Neural crest cell (in vitro differentiated cells): ENCODE data around the gene CLK3. TPM values are rescaled to one million over a fixed set of nuclear protein-coding genes. Genes with fewer than 3 reads are reported as not detected.

Experiments used
- DNase-seq: peaks from one replicate; pipeline ENCODE4 v3.0.0; 2021; ENCODE audit warnings: low read depth, mixed read lengths, low spot score
- H3K27ac Mint-ChIP-seq: one replicate; pipeline ENCODE4 v1.8.0; 2021; ENCODE audit warnings: mild to moderate bottlenecking, mixed read lengths; ENCODE audit not compliant: unreplicated experiment
- H3K27me3 Mint-ChIP-seq: 2 replicates; pipeline ENCODE4 v1.8.0; 2021; ENCODE audit warnings: low read depth, mild to moderate bottlenecking, mixed read lengths
- H3K36me3 Mint-ChIP-seq: 2 replicates; pipeline ENCODE4 v1.8.0; 2021; ENCODE audit warnings: low read depth, mild to moderate bottlenecking, mixed read lengths
- H3K4me1 Mint-ChIP-seq: 2 replicates; pipeline ENCODE4 v1.8.0; 2021; ENCODE audit warnings: mixed read lengths
- H3K4me3 Mint-ChIP-seq: one replicate; pipeline ENCODE4 v1.8.0; 2021; ENCODE audit warnings: mild to moderate bottlenecking, mixed read lengths
- H3K9me3 Mint-ChIP-seq: 2 replicates; pipeline ENCODE4 v1.8.0; 2021; ENCODE audit warnings: mixed read lengths
- CTCF ChIP-seq: fragments of 200-600 bp; sonication (generic); conservative IDR thresholded peaks from 2 replicates; pipeline ENCODE4 v1.5.0; 2021; ENCODE audit warnings: antibody characterized with exemption, mild to moderate bottlenecking
- long read RNA-seq: library from polyadenylated mRNA; unstranded; transcript quantifications from one replicate; pipeline ENCODE4 v2.0.0, GENCODE V29; 2020
- total RNA-seq: library from RNA; stranded (reverse); gene quantifications from 2 replicates; pipeline ENCODE4 v1.2.1, GENCODE V29; 2021

CLK3 gene
- total RNA-seq = 79.2 and 88.7 TPM in 2 replicates
- long read RNA-seq, transcript CLK3-202 (13 exons, 2,621 nt) = major isoform, 56 of 92 reads
- long read RNA-seq, partial matches to known transcripts = 15 of 92 reads
- long read RNA-seq, other reads (novel, unspliced or antisense) = 20 of 92 reads

DNA sequence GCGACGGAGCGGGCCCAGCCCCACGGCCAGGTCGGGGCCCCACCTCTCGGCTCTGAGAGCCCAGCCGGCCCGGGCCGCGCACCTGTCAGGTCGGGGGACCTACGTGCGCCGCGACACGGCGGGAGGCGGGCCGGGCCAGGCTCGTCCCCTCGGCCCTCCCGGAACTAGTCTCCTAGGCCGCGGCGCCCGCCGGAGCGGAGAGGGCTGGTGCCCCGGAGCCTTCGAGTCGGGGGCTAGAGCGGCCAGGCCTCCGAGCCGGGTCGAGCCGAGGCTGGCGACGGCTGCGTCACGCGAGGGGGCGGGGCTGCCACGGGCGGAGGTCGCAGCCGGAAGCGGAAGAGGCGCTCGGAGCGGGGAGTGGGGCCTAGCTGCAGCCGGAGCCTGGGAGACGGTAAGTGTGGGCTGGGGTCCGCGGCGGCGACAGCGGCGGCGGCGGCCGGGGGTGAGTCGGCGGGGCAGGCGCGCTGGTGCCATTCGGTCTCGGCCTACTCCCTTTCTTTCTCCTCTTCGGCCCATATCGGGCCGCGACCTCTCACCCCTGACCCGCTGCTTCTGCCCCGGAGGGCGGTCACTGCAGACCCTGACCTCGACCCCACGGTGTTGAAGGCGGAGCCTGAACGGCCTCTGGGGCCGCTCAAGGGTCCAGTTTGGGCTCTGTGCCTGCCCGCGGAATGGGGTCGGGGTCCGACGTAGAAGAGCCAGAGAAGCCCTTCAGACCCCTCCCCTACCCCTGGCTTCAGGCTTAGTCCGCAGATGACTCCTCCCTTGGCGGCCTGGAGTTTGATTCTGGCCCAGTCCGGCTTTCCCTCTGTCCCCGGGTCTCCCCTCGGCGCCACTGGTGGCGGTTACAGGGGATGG is at the start of gene CLK3:
Gene CLK3 (plus strand): TSS at position 329 of the 858 bp plus-strand sequence. CDS start 3,361 bp downstream, outside the sequence.
- Mint-ChIP-seq H3K27ac (peak within 1 kb of the TSS; percentile 99), H3K36me3 (peaks cover 3% of the 10 kb centered on the region), H3K27me3 (no peaks in the 10 kb centered on the region), H3K4me1 (peaks cover 41% of the 10 kb centered on the region), H3K4me3 (peak within 1 kb of the TSS; percentile 95), H3K9me3 (no peaks in the 10 kb centered on the region)
- no peak for TF ChIP-seq CTCF
- peak; percentile 96 for DNase-seq

- no peaks in the 10 kb centered on the region for H3K9me3 Mint-ChIP-seq
- H3K27me3 Mint-ChIP-seq = no peaks in the 10 kb centered on the region
- peaks cover 18% of the 10 kb centered on the region for H3K4me1 Mint-ChIP-seq
- no peak for DNase-seq
- TF ChIP-seq CTCF = no peak
- no peak overlapping the region for H3K4me3 Mint-ChIP-seq
- no peak overlapping the region for H3K27ac Mint-ChIP-seq
- H3K36me3 Mint-ChIP-seq = peaks cover 6% of the 10 kb centered on the region
Observed at GRCh38 chr15:74568594-74568993, 47.0 kb upstream of the CLK3 start.

DNA sequence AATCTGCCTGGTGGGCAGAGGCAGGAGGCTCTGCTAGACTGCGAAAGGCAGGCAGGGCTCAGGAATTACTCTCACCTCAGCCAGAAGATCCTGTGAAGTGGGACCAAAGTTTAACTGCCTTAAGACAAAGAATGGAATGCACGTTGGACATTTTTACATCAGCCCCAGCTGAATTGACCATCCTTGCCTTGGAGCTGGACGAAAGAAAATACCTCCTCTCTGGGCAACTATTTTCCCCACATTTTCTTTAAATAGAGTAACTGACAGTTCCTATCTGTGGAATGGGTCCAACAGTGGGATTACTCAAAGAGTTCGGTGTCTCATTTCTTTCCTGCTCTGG is 45.9 kb upstream of the CLK3 start:
- no peak for DNase-seq
- no peak for TF ChIP-seq CTCF
- no peaks in the 10 kb centered on the region for H3K9me3 Mint-ChIP-seq
- H3K27ac Mint-ChIP-seq = no peak overlapping the region
- H3K4me1 Mint-ChIP-seq = peaks cover 18% of the 10 kb centered on the region
- no peaks in the 10 kb centered on the region for H3K27me3 Mint-ChIP-seq
- no peak overlapping the region for H3K4me3 Mint-ChIP-seq
- H3K36me3 Mint-ChIP-seq = peaks cover 11% of the 10 kb centered on the region

DNA sequence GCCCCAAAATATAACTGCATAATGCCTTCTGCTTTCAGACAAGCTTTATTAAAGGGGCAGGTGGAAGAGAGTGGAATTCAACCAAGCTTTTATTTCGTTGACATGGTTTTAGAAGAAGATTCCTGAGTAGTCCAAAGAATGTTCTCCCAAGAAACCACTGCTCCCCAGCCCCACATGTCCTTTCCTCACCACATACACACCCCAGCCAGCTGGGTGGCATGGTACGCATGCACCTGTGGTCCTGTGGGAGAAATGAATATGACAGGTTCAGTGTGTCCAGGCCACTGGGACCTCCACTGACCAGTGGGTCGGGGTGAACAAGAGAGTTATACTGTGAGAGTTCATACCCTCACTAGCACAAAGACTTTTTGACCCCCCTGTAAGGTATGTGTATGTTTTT is 44.4 kb upstream of the CLK3 start:
- Mint-ChIP-seq H3K27me3 (no peaks in the 10 kb centered on the region), H3K4me1 (peaks cover 14% of the 10 kb centered on the region), H3K9me3 (no peaks in the 10 kb centered on the region), H3K36me3 (peaks cover 11% of the 10 kb centered on the region), H3K27ac (no peak overlapping the region), H3K4me3 (no peak overlapping the region)
- no peak for TF ChIP-seq CTCF
- DNase-seq = no peak

GRCh38 chr15:74573987-74574386 is 41.6 kb upstream of the CLK3 start:
- no peak overlapping the region for H3K4me3 Mint-ChIP-seq
- TF ChIP-seq CTCF = no peak
- H3K27me3 Mint-ChIP-seq = no peaks in the 10 kb centered on the region
- DNase-seq = no peak
- peaks cover 6% of the 10 kb centered on the region for H3K4me1 Mint-ChIP-seq
- peaks cover 12% of the 10 kb centered on the region for H3K36me3 Mint-ChIP-seq
- no peak overlapping the region for H3K27ac Mint-ChIP-seq
- H3K9me3 Mint-ChIP-seq = no peaks in the 10 kb centered on the region
